Measurements from ENCODE around the gene GTPBP3. TPM values are rescaled to one million over a fixed set of nuclear protein-coding genes. Genes with fewer than 3 reads are reported as not detected.
A peak's percentile ranks its signal among the peaks of the same experiment; 100 is the strongest.
"Not testable (repeated sequence)": the region's sequence is repeated elsewhere in the genome, so short reads cannot be mapped to it uniquely, and the experiment has no call there.

GTPBP3 gene, protein sequence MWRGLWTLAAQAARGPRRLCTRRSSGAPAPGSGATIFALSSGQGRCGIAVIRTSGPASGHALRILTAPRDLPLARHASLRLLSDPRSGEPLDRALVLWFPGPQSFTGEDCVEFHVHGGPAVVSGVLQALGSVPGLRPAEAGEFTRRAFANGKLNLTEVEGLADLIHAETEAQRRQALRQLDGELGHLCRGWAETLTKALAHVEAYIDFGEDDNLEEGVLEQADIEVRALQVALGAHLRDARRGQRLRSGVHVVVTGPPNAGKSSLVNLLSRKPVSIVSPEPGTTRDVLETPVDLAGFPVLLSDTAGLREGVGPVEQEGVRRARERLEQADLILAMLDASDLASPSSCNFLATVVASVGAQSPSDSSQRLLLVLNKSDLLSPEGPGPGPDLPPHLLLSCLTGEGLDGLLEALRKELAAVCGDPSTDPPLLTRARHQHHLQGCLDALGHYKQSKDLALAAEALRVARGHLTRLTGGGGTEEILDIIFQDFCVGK
- total RNA-seq (2014; rRNA removed; shearing (Covaris generic)), result 21.5 and 24.0 TPM in 2 replicates

DNA sequence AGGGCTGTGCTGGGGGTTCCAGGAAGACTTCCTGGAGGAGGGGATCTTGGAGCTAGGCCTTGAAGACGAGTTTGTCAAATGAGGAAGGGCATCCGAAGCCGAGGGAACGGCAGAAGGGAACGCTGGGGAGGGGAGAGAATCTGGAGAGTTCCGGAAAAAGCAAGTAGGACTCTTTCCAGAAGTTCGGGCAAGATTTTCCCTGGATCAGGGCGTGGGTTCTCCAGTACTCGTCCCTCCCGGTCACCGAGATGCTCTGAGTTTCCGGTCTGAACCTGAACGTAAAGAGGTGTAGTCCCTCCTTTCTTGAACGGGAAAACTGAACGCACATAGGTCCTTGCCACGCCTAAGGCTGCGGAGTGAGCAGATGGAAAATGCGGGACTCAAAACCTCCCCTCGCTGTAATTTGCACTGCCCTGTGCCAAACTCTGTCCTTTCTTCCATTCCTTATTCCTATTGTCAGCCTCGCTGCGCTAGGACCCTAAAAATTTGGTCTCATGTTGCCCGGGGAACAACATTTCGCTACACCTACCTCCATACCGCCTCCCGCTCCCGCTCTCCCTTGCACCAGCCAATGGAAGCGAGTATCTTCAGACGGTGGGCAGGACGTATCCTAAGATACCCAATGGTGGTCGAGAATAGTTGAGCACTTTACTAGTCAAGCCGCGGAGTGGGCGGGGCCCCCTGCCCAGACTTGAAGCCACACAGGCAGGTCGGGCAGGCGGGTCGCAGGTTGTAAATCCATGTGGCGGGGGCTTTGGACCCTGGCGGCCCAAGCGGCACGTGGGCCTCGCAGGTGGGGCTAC lies at the start of gene GTPBP3:
TSS of gene GTPBP3 (plus strand) at position 682 of the 803 bp plus-strand sequence. CDS start at position 741, 59 bp downstream.
- DNase-seq (ENCODE audit: low spot score), result peak; percentile 99

DNA sequence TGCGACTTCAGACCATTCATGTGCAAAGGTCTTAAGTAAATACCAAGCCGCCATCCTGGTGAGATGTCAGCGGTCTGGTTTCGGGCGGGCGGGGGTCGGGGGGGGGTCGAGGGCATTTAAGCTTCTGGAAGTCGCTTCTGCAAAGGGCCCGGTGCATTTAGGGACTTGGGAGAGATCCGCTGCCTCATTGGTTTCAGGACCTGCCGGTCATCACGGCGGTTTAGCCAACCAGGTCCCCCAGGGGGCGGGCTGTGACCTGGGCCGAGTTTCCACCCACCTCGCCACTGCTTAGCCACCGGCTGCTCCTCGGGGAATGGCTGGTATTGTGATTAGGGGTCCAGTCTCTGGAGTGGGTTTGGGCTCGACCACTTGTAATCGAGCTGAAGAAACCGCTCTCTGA lies 47.9 kb upstream of the GTPBP3 start:
- peak; percentile 14 for DNase-seq (ENCODE audit: low spot score)

GRCh38 chr19:17292301-17293074 lies 44.9 kb upstream of the GTPBP3 start:
- peak; percentile 87 for DNase-seq (ENCODE audit: low spot score)

GRCh38 chr19:17293605-17294004 lies 43.7 kb upstream of the GTPBP3 start:
- DNase-seq (ENCODE audit: low spot score), result no peak

- no peak for DNase-seq (ENCODE audit: low spot score)
These were observed 43.1 kb upstream of the GTPBP3 start for GRCh38 chr19:17294051-17294891.

- not testable (repeated sequence) for DNase-seq (ENCODE audit: low spot score)
These were observed 41.8 kb upstream of the GTPBP3 start for GRCh38 chr19:17295551-17295950.

DNA sequence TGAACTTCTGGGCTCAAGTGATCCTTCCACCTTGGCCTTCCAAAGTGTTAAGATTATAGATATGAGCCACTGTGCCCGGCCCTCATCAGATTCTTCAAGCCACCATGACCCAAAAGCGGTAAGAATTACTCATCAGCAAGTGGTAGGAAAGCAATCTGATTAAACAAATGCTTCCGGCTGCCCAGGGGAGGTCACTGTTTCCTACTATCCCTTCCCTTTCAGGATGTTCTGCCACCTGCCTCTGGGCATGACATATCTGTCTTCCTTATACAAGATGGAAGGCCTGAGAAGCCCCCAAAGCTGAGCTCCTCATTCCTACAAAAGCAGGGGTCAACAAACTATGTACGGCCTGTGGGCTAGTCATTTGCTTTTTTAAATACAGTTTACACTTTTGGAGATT lies 41.1 kb upstream of the GTPBP3 start:
- peak; percentile 93 for DNase-seq (ENCODE audit: low spot score)

DNA sequence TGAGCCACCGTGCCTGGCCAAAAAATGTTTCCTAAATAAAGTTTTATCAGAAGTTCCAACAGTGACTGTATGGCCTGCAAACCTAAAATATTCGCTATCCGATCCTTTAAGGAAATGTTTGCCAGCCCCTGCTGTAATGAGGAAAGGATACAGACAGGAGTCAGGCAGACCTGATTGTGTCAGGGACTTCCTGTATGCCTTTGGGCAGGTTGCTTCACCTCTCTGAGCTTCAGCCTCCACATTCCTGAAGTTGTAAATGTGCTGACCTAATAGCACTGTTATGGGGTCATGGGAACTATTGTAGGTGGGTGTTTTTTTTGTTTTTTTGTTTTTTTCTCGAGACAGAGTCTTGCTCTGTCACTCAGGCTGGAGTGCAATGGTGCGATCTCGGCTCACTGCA lies 40.4 kb upstream of the GTPBP3 start:
- DNase-seq (ENCODE audit: low spot score), result no peak

DNA sequence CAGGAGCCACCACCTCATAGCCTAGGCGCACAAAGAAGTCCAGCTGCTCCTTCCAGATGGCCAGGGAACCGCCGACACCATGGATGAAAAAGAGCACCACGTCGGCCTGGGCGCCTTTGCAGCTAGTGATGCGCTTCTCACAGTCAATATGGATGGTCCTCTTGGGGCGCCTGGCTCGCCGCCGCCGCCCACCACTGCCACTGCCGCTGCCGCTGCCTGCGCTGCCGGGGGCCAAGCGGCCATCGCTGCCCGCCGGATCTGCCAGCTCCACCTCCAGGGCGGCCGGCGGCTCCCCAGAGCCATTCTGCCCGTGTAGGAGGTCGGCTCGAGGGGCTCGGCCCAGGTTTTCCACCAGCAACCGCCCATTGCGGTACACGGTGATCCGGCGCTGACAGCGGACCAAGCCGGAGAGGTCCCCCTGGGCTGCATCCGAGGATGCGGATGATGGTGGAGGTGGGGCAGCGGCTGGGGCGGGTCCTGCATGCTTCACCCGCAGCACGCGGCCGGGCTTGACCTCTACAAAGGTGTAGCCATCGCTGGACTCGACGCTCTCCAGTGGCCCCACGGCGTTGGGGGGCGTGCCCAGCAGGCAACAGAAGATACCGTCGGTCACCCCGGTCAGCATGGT lies 36.2 kb upstream of the GTPBP3 start:
- no peak for DNase-seq (ENCODE audit: low spot score)

GRCh38 chr19:17302391-17303166 lies 34.8 kb upstream of the GTPBP3 start:
- no peak for DNase-seq (ENCODE audit: low spot score)

- DNase-seq (ENCODE audit: low spot score), result peak; percentile 87
These were observed 34.0 kb upstream of the GTPBP3 start, which contains the start of gene ABHD8 for GRCh38 chr19:17303167-17303939. Gene ABHD8 (minus strand): TSS chr19:17303425. CDS start chr19:17301616, 1,809 bp downstream.

DNA sequence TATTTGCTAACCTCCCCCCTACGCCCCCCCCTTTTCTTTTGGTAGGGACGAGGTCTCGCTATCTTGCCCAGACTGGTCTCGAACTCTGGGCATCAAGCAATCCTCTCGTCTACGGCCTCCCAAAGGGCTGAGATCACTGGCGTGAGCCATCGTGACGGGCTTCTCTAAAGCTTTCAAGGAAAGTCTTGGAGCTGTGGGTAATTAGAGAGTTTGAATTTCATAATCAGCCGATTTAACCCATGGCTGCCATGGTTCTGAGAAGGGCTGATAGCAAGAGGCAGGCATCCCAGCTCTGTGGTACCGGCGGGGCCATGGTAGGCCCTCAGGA lies 33.4 kb upstream of the GTPBP3 start:
- DNase-seq (ENCODE audit: low spot score), result no peak

- no peak for DNase-seq (ENCODE audit: low spot score)
These were observed 32.8 kb upstream of the GTPBP3 start for GRCh38 chr19:17304386-17305215.

- no peak for DNase-seq (ENCODE audit: low spot score)
These were observed 32.2 kb upstream of the GTPBP3 start for GRCh38 chr19:17305216-17305516.

GRCh38 chr19:17305517-17306284 lies 31.7 kb upstream of the GTPBP3 start, which contains the start of gene MRPL34:
Gene MRPL34 (plus strand): TSS chr19:17305872. CDS start chr19:17305893, 21 bp downstream.
- peak; percentile 100 for DNase-seq (ENCODE audit: low spot score)

DNA sequence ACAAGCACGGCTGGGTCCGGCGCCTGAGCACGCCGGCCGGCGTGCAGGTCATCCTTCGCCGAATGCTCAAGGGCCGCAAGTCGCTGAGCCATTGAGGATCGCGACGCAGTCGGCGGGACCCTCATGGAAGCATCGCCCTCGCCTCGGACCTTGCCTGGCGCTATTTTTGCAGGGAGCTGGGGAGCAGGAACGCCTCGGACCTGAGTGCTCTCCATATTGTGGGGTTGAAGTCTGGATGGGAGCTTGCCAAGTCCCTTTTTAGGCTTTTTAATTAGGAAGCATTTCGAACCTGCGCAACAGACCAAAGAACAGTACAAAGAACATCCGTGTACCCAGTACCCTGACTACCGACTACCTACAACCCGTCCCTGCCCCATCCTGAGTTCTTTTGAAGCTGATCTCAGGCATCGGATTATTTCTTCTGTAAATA lies 31.1 kb upstream of the GTPBP3 start:
- no peak for DNase-seq (ENCODE audit: low spot score)

- no peak for DNase-seq (ENCODE audit: low spot score)
These were observed 29.4 kb upstream of the GTPBP3 start for GRCh38 chr19:17307876-17308377.

Measured in A172 (cell line).